H1 (cell line): ENCODE measurements around the gene DUSP1. TPM values are rescaled to one million over a fixed set of nuclear protein-coding genes. Genes with fewer than 3 reads are reported as not detected.

Experiments used
- CTCF ChIA-PET: fragments of 300-600 bp; sonication (Branson Sonifier 250); formaldehyde crosslinking; loops from one replicate; lab custom pipeline; 2021; ENCODE audit not compliant: partially characterized antibody; lab: Charles Lee
- POLR2A ChIA-PET: fragments of 300-600 bp; sonication (Branson Sonifier 250); formaldehyde crosslinking; loops from one replicate; lab custom pipeline; 2021; ENCODE audit warnings: inconsistent platforms; ENCODE audit not compliant: partially characterized antibody; lab: Charles Lee
- DNase-seq, 2 experiments: peaks; one replicate each; pipeline versions ENCODE4 v3.0.0 to v3.0.0-alpha.2; 2010 to 2022; ENCODE audit warnings: low spot score in 2 of 2, low read depth in 1 of 2, mixed read lengths in 1 of 2
- FAIRE-seq: peaks from 2 replicates; lab custom pipeline; 2011; peaks lifted over from hg19 to GRCh38; lab: Jason Lieb, UNC
- H2AFZ ChIP-seq: 2 replicates; pipeline ENCODE4 v1.8.1; 2012; ENCODE audit warnings: low read length, inconsistent platforms
- H2AK5ac ChIP-seq: 2 replicates; pipeline ENCODE4 v1.6.1; 2013; ENCODE audit warnings: low read depth, low read length
- H2BK120ac ChIP-seq: replicated peaks from 2 replicates; pipeline ENCODE3; 2013; ENCODE audit warnings: low read depth, low read length, inconsistent platforms
- H2BK12ac ChIP-seq: 2 replicates; pipeline ENCODE4 v1.6.1; 2013; ENCODE audit warnings: low read depth, low read length
- H2BK15ac ChIP-seq: 2 replicates; pipeline ENCODE4 v1.6.1; 2013; ENCODE audit warnings: low read length
- H2BK20ac ChIP-seq: 2 replicates; pipeline ENCODE4 v1.6.1; 2013; ENCODE audit warnings: low read length
- H2BK5ac ChIP-seq: 2 replicates; pipeline ENCODE4 v1.6.1; 2013; ENCODE audit warnings: low read depth, low read length
- H3K14ac ChIP-seq: 2 replicates; pipeline ENCODE4 v1.6.1; 2013; ENCODE audit warnings: inconsistent platforms; ENCODE audit not compliant: insufficient read length
- H3K18ac ChIP-seq: 2 replicates; pipeline ENCODE4 v1.6.1; 2013; ENCODE audit warnings: low read length; ENCODE audit errors: extremely low read depth
- H3K23ac ChIP-seq: 2 replicates; pipeline ENCODE4 v1.6.1; 2013; ENCODE audit warnings: inconsistent platforms; ENCODE audit not compliant: insufficient read length
- H3K23me2 ChIP-seq: 2 replicates; pipeline ENCODE4 v1.6.1; 2013; ENCODE audit warnings: low read depth, low read length
- H3K27ac ChIP-seq: 2 replicates; pipeline ENCODE4 v1.6.1; 2011; ENCODE audit warnings: low read depth, low read length, inconsistent platforms
- H3K27me3 ChIP-seq, 4 experiments: replicated peaks in 1 of 4; 1 replicate in 1 of 4; 2 replicates in 3 of 4; pipeline versions ENCODE4 v1.6.1 to v1.8.1; 2011 to 2013; ENCODE audit warnings: low read length in 3 of 4, mild to moderate bottlenecking in 3 of 4, inconsistent platforms in 2 of 4, mixed read lengths in 2 of 4, moderate library complexity in 1 of 4; ENCODE audit not compliant: control insufficient read depth in 3 of 4, insufficient read depth in 3 of 4; ENCODE audit errors: extremely low read depth in 1 of 4
- H3K36me3 ChIP-seq, 4 experiments: 2 replicates each; pipeline versions ENCODE4 v1.6.1 to v1.8.1; 2011 to 2013; ENCODE audit warnings: mild to moderate bottlenecking in 4 of 4, low read length in 3 of 4, moderate library complexity in 2 of 4, control low read depth in 1 of 4, inconsistent platforms in 1 of 4; ENCODE audit not compliant: insufficient read depth in 4 of 4, control insufficient read depth in 2 of 4
- H3K4ac ChIP-seq: replicated peaks from 2 replicates; pipeline ENCODE3; 2013; ENCODE audit warnings: low read length, low read depth, mixed read lengths, inconsistent platforms; ENCODE audit not compliant: insufficient read length
- H3K4me1 ChIP-seq, 4 experiments: replicated peaks in 1 of 4; 1 replicate in 1 of 4; 2 replicates in 3 of 4; pipeline versions ENCODE4 v1.6.1 to v1.8.1; 2011 to 2013; ENCODE audit warnings: low read length in 3 of 4, inconsistent platforms in 2 of 4, mixed read lengths in 1 of 4; ENCODE audit not compliant: insufficient read depth in 4 of 4, control insufficient read depth in 3 of 4
- H3K4me2 ChIP-seq, 2 experiments: 2 replicates each; pipeline versions ENCODE4 v1.6.1 to v1.8.1; 2011 to 2013; ENCODE audit warnings: low read depth in 2 of 2, low read length in 2 of 2, control low read depth in 1 of 2, inconsistent platforms in 1 of 2, mild to moderate bottlenecking in 1 of 2; ENCODE audit not compliant: insufficient read depth in 1 of 2
- H3K4me3 ChIP-seq, 4 experiments: fragments of 200-600, 300-600 bp in 1 of 4; sonication (generic), shearing (Covaris generic), sonication (Bioruptor Twin) in 1 of 4; 2 replicates each; pipeline versions ENCODE4 v1.5.1 to v1.8.1; 2011 to 2016; ENCODE audit warnings: low read length in 4 of 4, low read depth in 3 of 4, control low read depth in 2 of 4, inconsistent platforms in 2 of 4, mild to moderate bottlenecking in 2 of 4, mixed read lengths in 1 of 4, moderate library complexity in 1 of 4; ENCODE audit not compliant: insufficient read depth in 2 of 4; ENCODE audit errors: extremely low read depth in 1 of 4
- H3K56ac ChIP-seq: replicated peaks from 2 replicates; pipeline ENCODE3; 2013; ENCODE audit warnings: low read depth, mild to moderate bottlenecking, mixed read lengths, low read length, inconsistent platforms; ENCODE audit not compliant: insufficient read length
- H3K79me1 ChIP-seq: 2 replicates; pipeline ENCODE4 v1.6.1; 2013; ENCODE audit warnings: low read depth, low read length, control low read depth
- H3K79me2 ChIP-seq, 2 experiments: 2 replicates each; pipeline versions ENCODE4 v1.6.1 to v1.8.1; 2012 to 2013; ENCODE audit warnings: low read length in 2 of 2, mild to moderate bottlenecking in 2 of 2, inconsistent platforms in 1 of 2; ENCODE audit not compliant: insufficient read depth in 2 of 2, control insufficient read depth in 1 of 2
- H3K9ac ChIP-seq, 4 experiments: replicated peaks in 1 of 4; 1 replicate in 1 of 4; 2 replicates in 3 of 4; pipeline versions ENCODE4 v1.6.1 to v1.8.1; 2011 to 2013; ENCODE audit warnings: low read depth in 3 of 4, low read length in 3 of 4, control low read depth in 2 of 4, mild to moderate bottlenecking in 2 of 4, moderate library complexity in 2 of 4, inconsistent platforms in 1 of 4; ENCODE audit errors: extremely low read depth in 1 of 4
- H3K9me3 ChIP-seq, 2 experiments: 2 replicates each; pipeline versions ENCODE4 v1.6.1 to v1.8.1; 2012 to 2013; ENCODE audit warnings: mild to moderate bottlenecking in 2 of 2, moderate library complexity in 2 of 2, control low read depth in 1 of 2, inconsistent platforms in 1 of 2, low read depth in 1 of 2, low read length in 1 of 2, mixed read lengths in 1 of 2; ENCODE audit not compliant: insufficient read depth in 2 of 2
- H4K20me1 ChIP-seq, 2 experiments: replicated peaks in 1 of 2; 2 replicates each; pipeline versions ENCODE3 to v1.8.1; 2011 to 2013; ENCODE audit warnings: inconsistent platforms in 2 of 2, low read length in 2 of 2, mild to moderate bottlenecking in 1 of 2; ENCODE audit not compliant: insufficient read depth in 2 of 2, control insufficient read depth in 1 of 2
- H4K5ac ChIP-seq: 2 replicates; pipeline ENCODE4 v1.6.1; 2013; ENCODE audit warnings: low read length, low read depth, mixed read lengths, inconsistent platforms; ENCODE audit not compliant: insufficient read length
- H4K8ac ChIP-seq: 2 replicates; pipeline ENCODE4 v1.8.0; 2013; ENCODE audit warnings: mild to moderate bottlenecking, moderate library complexity, low read length, inconsistent platforms; ENCODE audit not compliant: insufficient read depth; ENCODE audit errors: extremely low read depth
- H4K91ac ChIP-seq: replicated peaks from 2 replicates; pipeline ENCODE3; 2013; ENCODE audit warnings: low read length, mixed read lengths, inconsistent platforms; ENCODE audit not compliant: insufficient read length
- BRCA1 ChIP-seq: IDR thresholded peaks from 2 replicates; pipeline ENCODE4 v1.6.1; 2012; ENCODE audit warnings: low read depth, low read length, improper control_type of control experiment
- CHD1 ChIP-seq: IDR thresholded peaks from 2 replicates; pipeline ENCODE4 v1.6.1; 2012; ENCODE audit warnings: low read depth, low read length, improper control_type of control experiment
- FOSL1 ChIP-seq: IDR thresholded peaks from 2 replicates; pipeline ENCODE4 v1.6.1; 2011; ENCODE audit warnings: mild to moderate bottlenecking, low read depth, low read length, moderate library complexity; ENCODE audit not compliant: insufficient read depth
- GABPA ChIP-seq: IDR thresholded peaks from 2 replicates; pipeline ENCODE4 v1.6.1; 2011; ENCODE audit warnings: mild to moderate bottlenecking, low read length, moderate library complexity, borderline replicate concordance; ENCODE audit not compliant: insufficient read depth
- HDAC2 ChIP-seq, 2 experiments: fragments of 300-600 bp in 1 of 2; sonication (generic) in 1 of 2; IDR thresholded peaks; 2 replicates each; pipeline ENCODE4 v1.6.1; 2011 to 2012; ENCODE audit warnings: low read depth in 2 of 2, low read length in 2 of 2, mild to moderate bottlenecking in 2 of 2, moderate library complexity in 2 of 2, borderline replicate concordance in 1 of 2, inconsistent platforms in 1 of 2
- MAFK ChIP-seq: IDR thresholded peaks from 2 replicates; pipeline ENCODE4 v1.6.1; 2012; ENCODE audit warnings: low read depth, mild to moderate bottlenecking, improper control_type of control experiment, low read length
- POLR2AphosphoS5 ChIP-seq: IDR thresholded peaks from 2 replicates; pipeline ENCODE4 v1.6.1; 2011; ENCODE audit warnings: low read depth, low read length
- SAP30 ChIP-seq: fragments of 300-600 bp; sonication (generic); IDR thresholded peaks from 2 replicates; pipeline ENCODE4 v1.7.1; 2012; ENCODE audit warnings: low read length, moderate library complexity, mild to moderate bottlenecking, inconsistent platforms; ENCODE audit not compliant: insufficient read depth, insufficient replicate concordance
- SP2 ChIP-seq: IDR thresholded peaks from 2 replicates; pipeline ENCODE4 v1.6.1; 2012; ENCODE audit warnings: mild to moderate bottlenecking, low read length, inconsistent platforms
- SUZ12 ChIP-seq: fragments of 200-600 bp; sonication (generic); IDR thresholded peaks from 2 replicates; pipeline ENCODE4 v1.6.1; 2012; ENCODE audit warnings: mild to moderate bottlenecking, inconsistent platforms, low read length, moderate library complexity, mixed read lengths
- TEAD4 ChIP-seq: IDR thresholded peaks from 2 replicates; pipeline ENCODE4 v1.6.1; 2012; ENCODE audit warnings: low read depth, low read length, inconsistent platforms, mixed read lengths
- YY1 ChIP-seq: IDR thresholded peaks from 2 replicates; pipeline ENCODE4 v1.6.1; 2011; ENCODE audit warnings: low read depth, mild to moderate bottlenecking, low read length
- WGBS, 2 experiments: shearing (Covaris generic) in 1 of 2; methylation state at CpG; one replicate each; pipeline versions ENCODE4 v1.1.6 to v1.1.7; 2013 to 2015; ENCODE audit warnings: low lambda C conversion rate in 2 of 2, mixed read lengths in 2 of 2, inconsistent platforms in 1 of 2, low coverage in 1 of 2, missing lambda C conversion rate in 1 of 2; ENCODE audit not compliant: insufficient replicate concordance in 2 of 2, insufficient coverage in 1 of 2, insufficient read length in 1 of 2; ENCODE audit errors: extremely low coverage in 1 of 2, missing lambda C conversion rate in 1 of 2; 5-methylcytosine and 5-hydroxymethylcytosine counted together
- polyA plus RNA-seq, 7 experiments: library from polyadenylated mRNA; depleted of rRNA in 3 of 7; stranded (reverse) in 5 of 7; unstranded in 2 of 7; fragments of >200 nt in 5 of 7; fragments of 200-250 nt in 2 of 7; gene quantifications; 1 replicate in 5 of 7; 2 replicates in 1 of 7; 4 replicates in 1 of 7; pipeline versions ENCODE4 v1.2.1 to v1.2.3, GENCODE V29; 2011 to 2013; ENCODE audit warnings: missing spikeins in 2 of 7, mixed read lengths in 2 of 7
- total RNA-seq: library from RNA; stranded (reverse); fragmentation: NEBNext Ultra II Directional; extraction: Animal tissue kit (Norgen Biotek cat#: 25700); gene quantifications from 2 replicates; pipeline ENCODE4 v1.2.1, GENCODE V29; 2021
- TF ChIP-seq, protein P1 (sequence below): IDR thresholded peaks from 2 replicates; pipeline ENCODE4 v1.6.1; 2012; ENCODE audit warnings: inconsistent platforms

Gene DUSP1
- total and polyA plus RNA-seq, 2 of the 8 experiments (the other 6 are each of a cell fraction or from before 2014, with no cell fraction given), result 6.5 to 11.7 TPM

- Histone ChIP-seq H4K91ac (no peak overlapping the region), H3K23ac (no peak overlapping the region), H3K36me3 (no peaks in the 10 kb centered on the region), H3K9me3 (peaks cover 6 to 9% of the 10 kb centered on the region in 2 experiments; a peak in 3 of 4 replicates), H3K4me2 (no peak overlapping the region), H3K4ac (no peak overlapping the region), H4K8ac (no peak overlapping the region), H3K56ac (no peak overlapping the region), H4K5ac (no peak overlapping the region), H3K27ac (no peak overlapping the region), H4K20me1 (no peaks in the 10 kb centered on the region), H3K79me1 (no peaks in the 10 kb centered on the region), H2AK5ac (no peak overlapping the region), H2BK20ac (no peak overlapping the region), H3K14ac (no peak overlapping the region), H2BK5ac (no peak overlapping the region), H2BK12ac (no peak overlapping the region), H3K27me3 (peaks cover 0 to 11% (median 8%) of the 10 kb centered on the region in 4 experiments; a peak in 6 of 7 replicates), H2AFZ (no peak overlapping the region), H3K79me2 (no peaks in the 10 kb centered on the region), H3K23me2 (no peaks in the 10 kb centered on the region), H3K4me3 (no peak overlapping the region), H3K9ac (no peak overlapping the region), H2BK120ac (no peak overlapping the region), H3K18ac (no peak overlapping the region), H2BK15ac (no peak overlapping the region), H3K4me1 (peaks cover 0 to 4% (median 0%) of the 10 kb centered on the region in 4 experiments; a peak in 3 of 7 replicates)
- ChIA-PET CTCF (interaction anchor here (1.0 to 1.5 kb wide), 4 partner anchors 10 to 34 kb away, joined by 3 to 4 read pairs (median 3); no protein-coding TSS in a partner anchor), POLR2A (interaction anchor here (1.1 to 1.8 kb wide), 2 partner anchors 18 to 25 kb away, joined by 3 to 6 read pairs; no protein-coding TSS in a partner anchor)
- 100% methylated on average over 3 of the region's 3 CpGs; no CpG with 5 or more reads in 1 of the 2 experiments for WGBS, 2 experiments
- TF ChIP-seq CHD1 (no peak), POLR2AphosphoS5 (no peak), YY1 (no peak), HDAC2 (IDR thresholded peaks at IDR 0.05; ENCODE audit: borderline replicate concordance in 1 of 2, low read depth in 2 of 2, low read length in 2 of 2) (no peak), GABPA (no peak), MAFK (no peak), SUZ12 (no peak), SP2 (no peak), TEAD4 (no peak), FOSL1 (no peak), SAP30 (no peak), BRCA1 (no peak)
- TF ChIP-seq, protein P1, sequence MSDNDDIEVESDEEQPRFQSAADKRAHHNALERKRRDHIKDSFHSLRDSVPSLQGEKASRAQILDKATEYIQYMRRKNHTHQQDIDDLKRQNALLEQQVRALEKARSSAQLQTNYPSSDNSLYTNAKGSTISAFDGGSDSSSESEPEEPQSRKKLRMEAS, result no peak
- DNase-seq (no peak), FAIRE-seq (no peak)
Measured at GRCh38 chr5:172746725-172747124, 24.3 kb downstream of the DUSP1 start.
